Muscle layer of colon (tissue), 2 donors: ENCODE data around the gene CACTIN.

Experiments used
- H3K27ac ChIP-seq: one replicate; pipeline ENCODE4 v1.7.0; 2013; ENCODE audit warnings: low read depth, mild to moderate bottlenecking, low read length, moderate library complexity
- H3K27me3 ChIP-seq, 2 donors: one replicate each; pipeline ENCODE4 v1.7.0; 2013; ENCODE audit warnings: low read length in 2 of 2, mild to moderate bottlenecking in 2 of 2; ENCODE audit not compliant: insufficient read depth in 2 of 2, control insufficient read depth in 1 of 2
- H3K36me3 ChIP-seq: one replicate; pipeline ENCODE4 v1.7.0; 2013; ENCODE audit warnings: mild to moderate bottlenecking, low read length; ENCODE audit not compliant: insufficient read depth
- H3K4me1 ChIP-seq: one replicate; pipeline ENCODE4 v1.7.0; 2013; ENCODE audit warnings: mild to moderate bottlenecking, low read length; ENCODE audit not compliant: insufficient read depth
- H3K4me3 ChIP-seq, 2 donors: one replicate each; pipeline ENCODE4 v1.7.0; 2013; ENCODE audit warnings: low read length in 2 of 2, low read depth in 1 of 2, mild to moderate bottlenecking in 1 of 2, moderate library complexity in 1 of 2
- H3K9ac ChIP-seq: one replicate; pipeline ENCODE4 v1.7.0; 2013; ENCODE audit warnings: low read length
- H3K9me3 ChIP-seq: one replicate; pipeline ENCODE4 v1.7.0; 2013; ENCODE audit warnings: mild to moderate bottlenecking, low read length
- donor health status: abdominal sarcoma.
- donor health status: Adenocarcinoma of cecum.

CACTIN gene

GRCh38 chr19:3611841-3612240 lies 14.7 kb downstream of the CACTIN start:
- Histone ChIP-seq H3K36me3 (peaks cover 13% of the 10 kb centered on the region), H3K27me3 (no peaks in the 10 kb centered on the region), H3K27ac (no peak overlapping the region), H3K9me3 (no peaks in the 10 kb centered on the region), H3K4me1 (peaks cover 8% of the 10 kb centered on the region), H3K4me3 (no peak overlapping the region), H3K9ac (no peak overlapping the region)

- Histone ChIP-seq H3K27ac (no peak overlapping the region), H3K4me1 (peaks cover 12% of the 10 kb centered on the region), H3K9me3 (no peaks in the 10 kb centered on the region), H3K27me3 (no peaks in the 10 kb centered on the region), H3K9ac (no peak overlapping the region), H3K36me3 (peaks cover 13% of the 10 kb centered on the region), H3K4me3 (no peak overlapping the region)
These were observed 15.6 kb downstream of the CACTIN start for GRCh38 chr19:3610745-3611717.

- no peak overlapping the region for H3K4me3 ChIP-seq
- no peaks in the 10 kb centered on the region for H3K27me3 ChIP-seq
- H3K27ac ChIP-seq = no peak overlapping the region
- peaks cover 13% of the 10 kb centered on the region for H3K4me1 ChIP-seq
- no peak overlapping the region for H3K9ac ChIP-seq
- no peaks in the 10 kb centered on the region for H3K9me3 ChIP-seq
- H3K36me3 ChIP-seq = peaks cover 13% of the 10 kb centered on the region
These were observed 16.5 kb downstream of the CACTIN start for GRCh38 chr19:3609779-3610719.

DNA sequence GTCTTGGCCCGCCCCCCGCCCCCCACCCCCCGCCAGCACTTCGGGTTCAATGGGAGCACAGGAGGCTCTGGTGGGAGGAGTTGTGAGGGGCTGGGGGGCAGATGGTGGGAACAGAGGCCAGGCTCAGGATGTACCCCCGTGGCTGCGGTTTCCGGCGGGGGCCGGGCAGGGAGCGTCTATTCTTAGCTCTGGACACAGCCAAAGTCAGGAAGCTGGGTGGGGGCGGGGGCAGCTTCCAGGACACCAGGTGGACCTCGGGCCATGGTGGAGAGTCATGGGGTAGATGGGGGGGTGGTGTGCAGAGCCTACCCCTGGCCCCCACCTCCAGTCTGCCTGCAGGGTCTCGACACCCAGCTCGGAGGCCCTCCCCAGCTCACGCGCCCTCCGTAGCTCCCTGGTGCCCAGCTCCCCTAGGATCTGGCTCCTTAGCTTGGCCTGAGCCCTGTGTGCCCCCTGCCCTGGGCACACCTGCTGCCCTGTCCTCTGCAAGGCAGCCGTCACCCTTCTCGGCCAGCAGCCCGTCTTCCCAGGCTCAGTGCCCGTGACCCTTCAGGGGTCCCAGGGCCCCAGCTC lies 17.8 kb downstream of the CACTIN start:
- Histone ChIP-seq H3K27me3 (no peaks in the 10 kb centered on the region), H3K27ac (no peak overlapping the region), H3K36me3 (peaks cover 13% of the 10 kb centered on the region), H3K4me1 (peaks cover 13% of the 10 kb centered on the region), H3K9ac (no peak overlapping the region), H3K4me3 (no peak overlapping the region), H3K9me3 (no peaks in the 10 kb centered on the region)

DNA sequence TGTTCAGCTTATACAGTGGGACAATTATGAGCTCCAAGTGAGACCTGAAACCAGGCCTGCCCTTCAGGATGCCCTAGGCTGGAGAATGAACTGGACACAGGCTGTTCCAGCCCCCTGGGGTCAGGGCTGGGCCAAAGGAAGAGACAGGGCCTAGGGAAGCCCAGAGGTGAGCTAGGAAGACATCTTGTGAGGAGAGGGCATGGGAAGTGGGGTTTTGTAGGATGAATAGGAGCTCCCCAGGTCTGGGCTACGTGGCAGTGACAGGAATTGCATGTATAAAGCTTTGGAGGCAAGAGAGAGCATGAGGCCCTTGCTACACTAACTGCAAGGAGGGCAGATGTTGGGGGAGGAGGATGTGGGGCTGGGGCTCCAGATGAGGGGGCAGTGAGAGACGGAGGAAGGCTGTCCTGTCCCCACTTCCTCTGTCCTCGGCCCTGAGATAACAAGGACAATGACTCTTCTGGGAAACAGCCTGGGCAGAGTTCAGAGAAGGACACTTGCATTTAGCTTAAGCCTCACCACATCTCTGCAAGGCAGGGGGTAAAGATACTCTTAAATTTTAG lies 18.4 kb downstream of the CACTIN start:
- Histone ChIP-seq H3K27me3 (no peaks in the 10 kb centered on the region), H3K27ac (no peak overlapping the region), H3K9me3 (no peaks in the 10 kb centered on the region), H3K36me3 (peaks cover 13% of the 10 kb centered on the region), H3K4me1 (peaks cover 13% of the 10 kb centered on the region), H3K4me3 (no peak overlapping the region), H3K9ac (no peak overlapping the region)

DNA sequence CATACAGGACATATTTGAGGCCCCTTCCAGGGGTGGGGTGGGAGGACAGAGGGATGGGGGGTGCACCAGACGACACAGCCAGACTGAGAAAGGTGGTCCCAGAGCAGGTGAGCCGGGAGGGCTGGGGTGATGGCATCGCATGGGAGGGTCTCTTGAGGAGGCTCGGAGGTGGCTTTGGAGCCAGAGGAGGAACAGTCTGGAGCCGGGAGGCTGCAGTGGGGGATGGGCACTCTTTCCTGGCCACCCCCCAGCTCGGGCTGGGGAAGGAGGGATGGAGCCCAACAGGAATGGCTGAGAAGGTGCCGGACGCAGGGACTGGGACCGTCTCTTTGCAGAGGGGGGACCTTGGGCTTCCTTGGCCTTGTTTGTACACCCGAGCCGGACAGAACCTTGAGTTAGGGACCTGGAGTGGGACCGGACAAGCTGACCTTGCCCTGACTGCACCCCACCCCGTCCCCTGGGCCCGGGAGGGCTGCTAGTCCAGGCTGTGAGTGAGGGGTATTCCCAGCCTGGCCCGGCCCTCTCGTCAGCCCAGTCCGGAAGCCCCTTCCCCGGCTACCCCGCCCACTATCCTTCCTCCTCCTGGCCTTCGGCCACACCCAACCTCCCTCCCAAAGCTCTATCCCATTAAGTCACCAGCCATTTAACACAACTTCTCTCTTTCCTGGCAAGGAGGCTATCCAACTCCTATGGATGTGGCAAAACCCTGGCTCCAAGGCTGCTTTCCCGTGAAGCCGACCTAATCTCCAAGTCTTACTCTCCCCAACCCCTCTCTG lies 19.1 kb downstream of the CACTIN start:
- H3K4me1 ChIP-seq = peaks cover 13% of the 10 kb centered on the region
- H3K4me3 ChIP-seq = peak overlapping the region; percentile 54 to 68
- H3K27me3 ChIP-seq = no peaks in the 10 kb centered on the region
- peaks cover 13% of the 10 kb centered on the region for H3K36me3 ChIP-seq
- H3K9ac ChIP-seq = no peak overlapping the region
- H3K27ac ChIP-seq = peak overlapping the region; percentile 79
- no peaks in the 10 kb centered on the region for H3K9me3 ChIP-seq

GRCh38 chr19:3606690-3607289 lies 19.8 kb downstream of the CACTIN start, which contains the start of gene TBXA2R:
TSS of gene TBXA2R (minus strand) at chr19:3606875. CDS start at chr19:3600634, 6,241 bp downstream.
- H3K9ac ChIP-seq = no peak within 1 kb of the TSS
- no peaks in the 10 kb centered on the region for H3K27me3 ChIP-seq
- H3K4me3 ChIP-seq = peak within 1 kb of the TSS; percentile 54 to 68
- peaks cover 9% of the 10 kb centered on the region for H3K36me3 ChIP-seq
- peak within 1 kb of the TSS; percentile 79 for H3K27ac ChIP-seq
- H3K9me3 ChIP-seq = no peaks in the 10 kb centered on the region
- peaks cover 13% of the 10 kb centered on the region for H3K4me1 ChIP-seq

GRCh38 chr19:3606174-3606689 lies 20.4 kb downstream of the CACTIN start:
- H3K27me3 ChIP-seq = no peaks in the 10 kb centered on the region
- no peak overlapping the region for H3K9ac ChIP-seq
- H3K4me3 ChIP-seq = peak overlapping the region; percentile 54 to 68
- peaks cover 13% of the 10 kb centered on the region for H3K4me1 ChIP-seq
- H3K27ac ChIP-seq = no peak overlapping the region
- peaks cover 3% of the 10 kb centered on the region for H3K36me3 ChIP-seq
- H3K9me3 ChIP-seq = no peaks in the 10 kb centered on the region

DNA sequence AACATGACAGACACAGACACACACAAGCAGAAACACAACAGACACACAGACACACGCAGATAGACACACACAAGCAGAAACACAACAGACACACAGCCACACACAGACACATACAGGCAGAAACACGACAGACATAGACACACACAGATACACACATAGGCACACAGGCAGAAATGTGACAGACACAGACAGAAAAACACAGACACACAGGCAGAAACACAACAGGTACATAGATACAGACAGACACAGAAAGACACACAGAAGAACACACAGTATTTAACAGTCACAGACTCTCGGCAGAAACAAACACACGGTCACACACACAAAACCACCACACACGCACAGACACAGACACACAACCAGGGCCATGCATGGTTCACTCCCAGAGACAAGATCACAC lies 20.8 kb downstream of the CACTIN start:
- Histone ChIP-seq H3K9ac (no peak overlapping the region), H3K27ac (no peak overlapping the region)

DNA sequence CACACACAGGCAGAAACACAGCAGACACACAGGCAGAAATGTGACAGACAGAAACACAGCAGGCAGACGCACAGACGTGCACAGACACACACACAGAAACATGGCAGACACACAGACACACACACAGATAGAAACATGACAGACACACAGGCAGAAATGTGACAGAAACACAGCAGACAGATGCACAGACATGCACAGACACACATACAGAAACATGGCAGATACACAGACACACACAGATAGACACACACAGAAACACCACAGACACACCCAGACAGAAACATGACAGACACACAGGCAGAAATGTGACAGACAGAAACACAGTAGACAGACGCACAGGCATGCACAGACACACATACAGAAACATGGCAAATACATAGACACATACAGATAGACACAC lies 21.2 kb downstream of the CACTIN start:
- Histone ChIP-seq H3K36me3 (no peaks in the 10 kb centered on the region), H3K4me3 (peak overlapping the region in 1 of 2 donors; percentile 54), H3K4me1 (peaks cover 13% of the 10 kb centered on the region), H3K27me3 (no peaks in the 10 kb centered on the region), H3K9me3 (no peaks in the 10 kb centered on the region), H3K9ac (no peak overlapping the region), H3K27ac (no peak overlapping the region)

More for the DNA sequence above, 20.8 kb downstream of the CACTIN start:
- Histone ChIP-seq H3K36me3 (no peaks in the 10 kb centered on the region), H3K9me3 (no peaks in the 10 kb centered on the region), H3K27me3 (no peaks in the 10 kb centered on the region), H3K4me3 (peak overlapping the region in 1 of 2 donors; percentile 54), H3K4me1 (peaks cover 13% of the 10 kb centered on the region)
